GM12891 (cell line): Measurements from ENCODE around the gene ILF3.

ENCODE experiments used
- PAX5 ChIP-seq: IDR thresholded peaks from 2 replicates; pipeline ENCODE4 v1.6.1; 2011; ENCODE audit warnings: low read length, moderate library complexity, mild to moderate bottlenecking; ENCODE audit not compliant: insufficient read depth, severe bottlenecking
- POLR2A ChIP-seq: IDR thresholded peaks from 2 replicates; pipeline ENCODE4 v1.6.1; 2011; ENCODE audit warnings: low read depth, low read length, control low read depth
- POLR2AphosphoS5 ChIP-seq: IDR thresholded peaks from 2 replicates; pipeline ENCODE4 v1.6.1; 2011; ENCODE audit warnings: low read depth, low read length, control low read depth
- POU2F2 ChIP-seq: IDR thresholded peaks from 2 replicates; pipeline ENCODE4 v1.6.1; 2011; ENCODE audit warnings: low read depth, mild to moderate bottlenecking, control low read depth, low read length, moderate library complexity
- TAF1 ChIP-seq: IDR thresholded peaks from 2 replicates; pipeline ENCODE4 v1.6.1; 2011; ENCODE audit warnings: low read depth, low read length, control low read depth

DNA sequence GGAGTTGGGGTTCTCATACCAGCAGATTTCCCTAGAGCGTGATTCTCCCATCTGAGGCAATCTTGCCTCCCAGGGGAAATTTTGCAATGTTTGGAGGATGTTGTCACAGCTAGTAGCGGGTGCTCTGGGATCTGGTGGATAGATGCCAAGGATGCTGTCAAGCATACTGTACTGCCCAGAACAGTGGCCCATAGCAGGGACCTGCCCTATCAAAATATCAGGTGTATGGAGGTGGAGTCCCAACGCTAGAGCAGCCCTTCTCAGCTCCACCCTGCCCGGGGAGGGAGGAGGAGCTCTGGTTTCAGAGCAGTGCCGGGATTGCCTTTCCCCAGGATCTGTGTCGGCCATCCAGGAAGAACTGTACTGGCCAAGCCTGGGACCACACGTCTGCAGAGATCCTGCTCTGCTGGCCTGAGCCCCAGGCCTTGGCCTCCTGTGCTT lies 36.2 kb downstream of the ILF3 start:
- TF ChIP-seq POLR2AphosphoS5 (no peak; the same call in 1 of the 2 replicates), POU2F2 (no peak), PAX5 (no peak), POLR2A (no peak), TAF1 (no peak)
